HEK293 (cell line): ENCODE data around the gene CPXM1.

Experiments used
- CTCF ChIP-seq: fragments of 450-650 bp; formaldehyde crosslinking; IDR thresholded peaks from 2 replicates; pipeline ENCODE4 v1.5.1; 2016; ENCODE audit warnings: missing biosample characterization, missing genetic modification characterization
- GLIS1 ChIP-seq: fragments of 450-650 bp; formaldehyde crosslinking; IDR thresholded peaks from 2 replicates; pipeline ENCODE4 v1.5.1; 2016; ENCODE audit warnings: missing biosample characterization, missing genetic modification characterization
- GLIS2 ChIP-seq: fragments of 450-650 bp; formaldehyde crosslinking; IDR thresholded peaks from 2 replicates; pipeline ENCODE4 v1.5.1; 2016; ENCODE audit warnings: missing biosample characterization, missing genetic modification characterization
- PATZ1 ChIP-seq: fragments of 450-650 bp; formaldehyde crosslinking; IDR thresholded peaks from 2 replicates; pipeline ENCODE4 v1.5.1; 2016; ENCODE audit warnings: missing biosample characterization, missing genetic modification characterization
- RBAK ChIP-seq: fragments of 450-650 bp; formaldehyde crosslinking; IDR thresholded peaks from 2 replicates; pipeline ENCODE4 v1.5.1; 2016; ENCODE audit warnings: missing biosample characterization, missing genetic modification characterization
- ZEB2 ChIP-seq: fragments of 450-650 bp; formaldehyde crosslinking; IDR thresholded peaks from 2 replicates; pipeline ENCODE4 v1.5.1; 2016; ENCODE audit warnings: missing biosample characterization, missing genetic modification characterization
- ZNF121 ChIP-seq: fragments of 450-650 bp; formaldehyde crosslinking; IDR thresholded peaks from 2 replicates; pipeline ENCODE4 v1.5.1; 2016; ENCODE audit warnings: missing biosample characterization, missing genetic modification characterization
- ZNF174 ChIP-seq: fragments of 450-650 bp; formaldehyde crosslinking; IDR thresholded peaks from 2 replicates; pipeline ENCODE4 v1.5.0; 2017; ENCODE audit warnings: missing biosample characterization, mild to moderate bottlenecking, missing genetic modification characterization
- ZSCAN18 ChIP-seq: fragments of 450-650 bp; formaldehyde crosslinking; IDR thresholded peaks from 2 replicates; pipeline ENCODE4 v1.5.1; 2016; ENCODE audit warnings: missing biosample characterization, missing genetic modification characterization

- TF ChIP-seq RBAK (tag by site-specific recombination) (no peak), CTCF (tag by site-specific recombination) (peak; percentile 75), ZSCAN18 (tag by site-specific recombination) (no peak), ZEB2 (tag by site-specific recombination) (no peak), ZNF174 (tag by site-specific recombination) (no peak), ZNF121 (no peak), PATZ1 (no peak), GLIS1 (tag by site-specific recombination) (no peak), GLIS2 (tag by site-specific recombination) (0 out of 2 replicates have a peak, but pooled peaks have one; percentile 6)
Measured at GRCh38 chr20:2756056-2756611, 44.3 kb downstream of the CPXM1 start.
